Activated CD4-positive, alpha-beta T cell treated with anti-CD3 and anti-CD28 coated beads, Interleukin-2, amount 50 U/mL, for 24 hours (primary cell): Measurements from ENCODE around the gene CALD1.

ENCODE experiments used
- DNase-seq, 2 donors: peaks; one replicate each; pipeline ENCODE4 v3.0.0-alpha.2; 2020; ENCODE audit warnings: low read depth in 1 of 2, low spot score in 1 of 2

CALD1 gene

GRCh38 chr7:134827436-134827835, 48.0 kb downstream of the CALD1 start:
- DNase-seq: no peak

DNA sequence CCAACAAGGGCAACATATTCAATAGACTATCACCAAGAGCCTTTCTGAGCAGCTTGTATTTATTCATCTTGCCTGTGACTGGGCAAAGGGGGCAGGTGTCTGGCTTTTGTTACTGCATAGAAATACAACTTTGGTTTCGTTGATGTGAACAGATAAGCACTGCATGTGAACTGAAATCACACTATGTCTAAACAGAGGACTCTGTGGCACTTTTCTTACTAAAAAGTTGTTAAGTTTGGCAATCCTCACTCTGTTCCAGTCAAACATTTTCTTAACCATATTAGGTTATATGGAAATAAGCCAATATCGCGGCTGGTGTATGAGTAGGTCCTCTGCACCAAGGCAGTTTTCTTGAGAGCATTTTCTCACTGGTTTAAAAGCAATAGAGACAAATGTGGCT, 48.5 kb downstream of the CALD1 start:
- no peak for DNase-seq

- DNase-seq: no peak
Measured at GRCh38 chr7:134828361-134828760, 48.9 kb downstream of the CALD1 start.

GRCh38 chr7:134829380-134829986, 50.0 kb downstream of the CALD1 start:
- DNase-seq: no peak

DNA sequence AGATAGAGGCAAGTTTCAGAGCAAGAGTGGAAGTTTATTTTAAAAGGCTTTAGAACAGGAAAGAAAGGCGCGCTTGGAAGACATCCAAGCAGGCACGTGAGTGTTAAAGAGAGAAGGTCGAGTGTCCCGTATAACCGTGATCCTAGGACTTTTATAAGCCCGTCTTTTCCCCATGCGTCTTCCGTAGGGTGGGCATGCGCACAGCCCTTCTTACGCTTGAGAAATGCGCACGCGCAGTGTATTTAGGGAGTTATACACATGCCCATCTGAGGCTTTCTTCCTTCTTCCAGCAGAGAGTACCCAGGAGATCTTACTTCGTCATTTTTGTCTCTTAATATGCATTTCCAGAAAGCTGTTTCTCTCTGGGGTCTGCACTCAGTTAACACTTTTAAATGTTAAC, 52.4 kb downstream of the CALD1 start:
- no peak for DNase-seq

- DNase-seq: no peak
Measured at GRCh38 chr7:134832367-134832766, 52.9 kb downstream of the CALD1 start.

DNA sequence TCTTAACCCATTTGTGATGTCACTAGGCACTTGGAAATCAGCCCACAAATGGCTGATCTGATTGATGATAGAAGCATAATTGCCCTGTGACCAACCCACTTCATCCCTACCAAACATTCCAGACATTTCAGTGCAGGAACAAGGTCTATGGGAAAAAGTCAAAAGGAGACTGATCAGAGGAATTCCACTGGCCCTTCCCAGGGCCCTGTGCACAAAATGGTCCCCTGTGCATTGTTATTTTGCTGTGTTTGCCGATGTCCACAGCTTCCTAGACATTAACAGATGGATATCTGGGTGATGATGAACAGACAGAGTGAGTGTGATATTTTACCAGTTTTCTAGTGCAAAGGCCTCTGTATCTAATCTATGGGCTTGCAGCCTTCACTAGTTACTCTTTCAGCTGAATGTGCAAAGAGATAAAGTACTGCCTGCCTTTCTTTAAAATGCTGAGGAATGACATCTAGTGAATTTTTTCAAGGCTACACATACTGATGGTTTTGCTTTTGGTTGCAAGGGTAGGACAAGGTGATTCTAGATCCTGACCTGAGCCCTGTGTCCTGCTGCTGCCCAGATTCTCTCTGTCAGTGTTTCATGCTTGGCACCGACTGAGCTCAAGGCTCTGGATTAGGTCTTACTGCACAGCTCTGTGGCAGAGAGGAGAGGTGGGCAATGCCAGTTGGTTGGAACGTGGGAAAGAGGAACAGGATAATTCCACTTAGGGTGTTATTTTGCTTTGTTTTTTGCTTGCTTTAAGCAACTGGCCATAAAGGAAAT, 55.4 kb downstream of the CALD1 start:
- DNase-seq: no peak

DNA sequence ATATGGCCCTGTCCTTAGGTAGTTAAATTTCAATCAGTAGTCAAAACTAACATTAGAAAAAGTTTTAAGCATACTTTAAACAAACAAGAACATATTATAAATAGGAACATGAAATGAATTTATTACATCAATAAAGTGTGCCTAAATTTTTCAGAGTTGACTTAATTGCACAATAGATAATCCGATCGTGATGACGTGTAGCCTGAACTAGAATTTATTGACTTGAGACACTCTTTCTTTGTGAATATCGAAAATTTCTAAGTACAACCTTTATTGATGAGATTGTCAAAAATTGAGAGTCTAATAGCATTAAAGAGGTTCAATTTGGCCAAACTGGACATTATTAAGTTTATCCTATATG, 56.0 kb downstream of the CALD1 start:
- DNase-seq: no peak

DNA sequence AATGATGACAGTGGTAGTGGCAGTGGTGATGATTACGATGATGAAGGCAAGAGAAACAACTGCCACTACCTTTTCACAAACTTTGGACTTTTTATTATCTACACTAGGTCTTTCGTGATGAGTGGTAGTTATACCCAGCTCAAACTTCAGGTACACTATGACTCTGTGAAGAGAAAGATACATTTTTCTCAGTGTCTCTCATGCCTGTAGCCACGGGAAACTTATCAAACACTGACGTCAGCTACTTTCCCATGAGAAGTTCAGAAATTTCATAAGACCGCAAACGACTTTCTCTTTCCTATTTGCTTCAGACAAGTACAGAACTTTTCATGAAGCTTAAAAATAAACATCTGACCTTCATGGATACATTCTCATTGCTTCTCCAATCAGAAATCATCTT, 57.0 kb downstream of the CALD1 start:
- DNase-seq: no peak

DNA sequence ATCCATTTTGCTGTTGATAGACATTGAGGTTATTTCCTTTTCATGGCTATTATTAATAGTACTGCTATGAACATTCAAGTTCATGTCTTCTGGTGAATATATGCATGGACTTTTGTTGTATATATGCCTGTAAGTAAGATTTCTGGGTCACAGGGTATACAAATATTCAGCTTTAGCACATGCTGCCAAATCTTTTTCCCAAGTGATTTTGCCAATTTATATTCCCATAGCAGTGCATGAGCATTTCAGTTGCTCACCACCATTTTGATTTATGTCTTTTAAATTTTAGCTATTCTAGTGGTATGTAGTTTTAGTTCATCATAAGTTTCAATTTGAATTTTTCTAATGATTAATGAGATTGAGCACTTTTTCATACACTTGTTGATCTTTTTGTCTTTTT, 59.9 kb downstream of the CALD1 start:
- DNase-seq: no peak

- DNase-seq: no peak
Measured at GRCh38 chr7:134842062-134842461, 62.6 kb downstream of the CALD1 start.

DNA sequence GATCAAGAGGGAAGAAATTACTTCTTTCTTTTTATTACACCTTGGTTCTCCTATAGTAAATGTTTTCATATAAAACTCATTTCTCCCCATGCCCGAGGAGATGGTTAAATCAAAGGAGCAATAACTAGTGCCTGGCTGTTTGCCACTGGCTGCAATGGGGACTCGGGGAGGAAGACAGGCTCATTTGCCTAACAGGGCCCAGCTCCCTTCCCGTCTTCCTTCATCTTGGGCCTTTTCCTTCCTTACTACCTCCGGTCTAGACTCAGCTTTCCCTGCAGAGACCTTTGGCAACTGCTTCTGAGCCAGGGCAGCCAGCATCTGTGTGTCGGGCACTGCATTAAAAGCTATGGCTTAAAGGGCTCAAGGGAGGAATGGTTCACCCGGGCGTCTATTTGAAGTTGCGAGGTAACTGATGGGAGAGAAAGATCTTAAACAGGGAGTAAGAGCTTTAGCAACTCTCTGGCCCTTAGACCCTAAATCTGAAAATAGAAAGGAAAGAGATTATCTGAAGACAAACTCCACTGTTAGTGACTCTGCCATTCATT, 63.5 kb downstream of the CALD1 start:
- DNase-seq: no peak

DNA sequence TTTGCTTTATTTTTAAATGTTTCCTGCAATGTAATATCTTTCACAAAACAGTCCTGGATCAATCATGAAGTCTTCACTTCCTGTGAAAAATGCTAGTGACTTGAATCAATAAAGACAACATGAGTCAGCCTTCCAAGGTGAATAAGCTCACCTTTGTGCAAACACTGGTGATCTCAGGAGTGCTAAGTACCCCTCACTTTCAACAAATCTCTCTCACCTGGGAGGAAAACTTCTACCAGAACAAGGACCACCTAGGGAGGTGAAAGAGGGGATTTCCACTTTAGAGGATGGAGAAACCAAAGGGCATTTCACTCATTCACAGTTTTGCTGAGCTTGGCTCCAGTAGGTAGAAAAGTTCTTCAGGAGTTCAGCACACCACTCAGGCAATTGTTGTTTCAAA, 64.8 kb downstream of the CALD1 start:
- no peak for DNase-seq

DNA sequence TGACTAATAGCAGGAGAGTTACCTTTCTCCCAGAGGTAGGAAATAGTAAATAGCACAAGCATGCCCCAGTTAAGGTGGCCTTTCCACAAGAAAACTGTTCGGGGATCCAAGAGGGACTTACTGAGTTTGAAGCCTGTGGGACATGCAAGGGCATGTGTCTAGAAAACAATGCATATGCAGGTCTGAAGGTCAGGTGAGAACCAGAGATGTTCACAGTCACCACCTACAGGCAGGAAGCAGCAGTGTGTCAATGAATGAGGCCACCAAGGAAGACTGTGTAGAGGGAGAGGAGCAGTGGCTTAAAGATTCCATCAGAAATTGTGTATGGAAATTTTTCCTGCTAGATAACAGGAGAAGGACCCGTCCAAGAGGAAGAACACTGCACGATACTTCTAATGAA, 66.0 kb downstream of the CALD1 start:
- DNase-seq: no peak

DNA sequence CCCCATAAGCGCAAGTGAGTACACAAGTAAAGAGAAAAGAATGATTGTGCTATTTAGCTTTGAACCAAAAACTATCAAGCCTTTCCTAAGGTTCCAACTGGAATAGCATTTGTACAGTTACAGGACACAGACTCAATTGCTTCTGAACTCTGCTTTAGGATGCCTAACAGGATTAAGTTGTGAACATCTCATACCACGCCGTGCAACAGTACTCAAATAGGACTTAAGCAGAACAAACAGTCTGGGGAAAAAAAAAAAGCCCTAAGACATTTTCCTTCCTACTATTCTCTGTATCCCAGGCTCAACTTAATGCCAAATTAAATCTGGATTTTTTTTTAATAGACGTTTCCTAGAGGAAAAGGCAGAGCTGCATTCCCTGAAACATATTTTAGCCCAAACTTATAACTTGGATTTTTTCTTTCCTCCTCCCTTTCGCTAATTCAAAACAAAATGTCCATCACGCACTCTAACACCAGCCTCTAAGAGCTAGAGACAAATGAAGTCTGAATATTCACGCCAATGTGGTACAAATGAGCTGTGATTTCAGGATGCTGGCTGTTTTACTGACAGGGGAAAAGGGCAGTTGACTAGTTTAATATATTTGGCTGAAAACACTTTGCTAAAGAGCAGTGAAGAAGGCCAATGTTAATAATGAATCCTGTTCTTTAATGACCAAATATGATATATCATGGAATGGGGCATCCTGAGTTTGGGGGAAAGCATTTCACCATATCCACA, 68.6 kb downstream of the CALD1 start:
- DNase-seq: no peak

DNA sequence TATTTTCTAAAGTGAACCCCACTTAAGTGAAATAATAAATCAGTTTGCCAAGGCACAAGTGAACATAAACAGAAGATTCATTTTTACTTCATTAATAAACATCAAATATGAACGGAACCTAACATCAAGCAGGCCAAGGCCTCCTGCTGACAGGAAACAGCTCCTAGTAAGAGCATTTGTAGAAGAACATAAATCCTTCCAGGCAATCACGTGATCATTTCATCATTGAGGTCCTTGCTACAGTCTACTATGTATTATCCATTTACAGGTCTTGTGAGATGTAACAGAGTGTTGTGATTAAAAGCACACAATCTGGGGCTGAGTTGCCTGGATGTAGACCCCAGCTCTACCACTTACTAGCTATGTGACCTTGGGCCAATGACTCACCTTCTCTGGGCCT, 70.6 kb downstream of the CALD1 start:
- no peak for DNase-seq

DNA sequence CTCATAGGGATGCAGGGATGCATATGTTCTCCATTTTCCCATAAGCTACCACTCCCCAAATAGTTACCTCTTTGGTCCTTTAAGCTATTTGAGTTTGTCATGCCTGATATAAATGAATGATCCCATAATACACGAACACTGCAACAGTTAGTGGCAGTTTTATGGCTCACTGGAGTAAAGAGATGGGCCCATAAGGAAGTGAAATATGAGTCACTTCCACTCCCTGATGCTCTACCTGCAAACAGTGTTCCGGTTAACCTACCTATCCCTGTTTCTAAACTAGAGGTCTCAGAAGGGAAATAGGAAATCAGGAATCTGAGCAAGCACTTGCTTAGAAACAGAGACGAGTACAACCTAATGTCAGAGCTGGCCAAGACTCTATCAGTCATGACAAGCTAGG, 71.7 kb downstream of the CALD1 start:
- DNase-seq: no peak

DNA sequence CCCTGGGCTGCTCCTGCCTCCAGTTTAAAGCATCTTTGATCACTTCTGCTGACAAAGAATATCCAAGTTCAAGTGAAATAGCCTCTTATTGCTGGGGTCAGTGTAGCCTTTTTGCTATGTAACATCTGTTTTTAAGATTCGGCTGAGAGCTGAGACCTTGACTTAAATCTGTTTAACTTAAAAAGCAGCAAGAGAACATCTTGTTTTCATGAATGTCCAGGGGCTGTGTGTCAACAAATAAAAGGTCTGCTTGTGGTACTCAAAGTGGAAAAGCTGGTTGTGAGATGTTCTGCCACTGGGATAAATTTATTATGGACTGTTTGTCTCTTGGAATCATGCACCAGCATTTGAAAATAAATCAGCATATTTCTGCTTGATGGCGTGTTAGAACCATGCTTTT, 73.2 kb downstream of the CALD1 start:
- DNase-seq: no peak

DNA sequence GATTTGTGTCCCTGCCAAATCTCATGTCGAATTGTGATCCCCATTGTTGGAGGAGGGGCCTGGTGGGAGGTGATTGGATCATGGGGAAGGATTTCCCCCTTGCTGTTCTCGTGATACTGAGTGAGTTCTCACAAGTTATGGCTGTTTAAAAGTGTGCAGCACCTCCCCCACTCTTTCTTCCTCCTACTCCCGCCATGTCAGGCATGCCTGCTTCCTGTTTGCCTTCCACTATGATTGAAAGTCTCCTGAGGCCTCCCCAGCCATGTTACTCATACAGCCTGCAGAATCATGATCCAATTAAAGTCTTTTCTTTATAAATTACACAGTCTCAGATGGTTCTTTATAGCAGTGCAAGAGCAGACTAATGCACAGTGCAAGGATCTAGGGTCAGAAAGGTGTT, 75.4 kb downstream of the CALD1 start:
- DNase-seq: no peak

GRCh38 chr7:134855442-134855841, 76.0 kb downstream of the CALD1 start:
- DNase-seq: no peak

DNA sequence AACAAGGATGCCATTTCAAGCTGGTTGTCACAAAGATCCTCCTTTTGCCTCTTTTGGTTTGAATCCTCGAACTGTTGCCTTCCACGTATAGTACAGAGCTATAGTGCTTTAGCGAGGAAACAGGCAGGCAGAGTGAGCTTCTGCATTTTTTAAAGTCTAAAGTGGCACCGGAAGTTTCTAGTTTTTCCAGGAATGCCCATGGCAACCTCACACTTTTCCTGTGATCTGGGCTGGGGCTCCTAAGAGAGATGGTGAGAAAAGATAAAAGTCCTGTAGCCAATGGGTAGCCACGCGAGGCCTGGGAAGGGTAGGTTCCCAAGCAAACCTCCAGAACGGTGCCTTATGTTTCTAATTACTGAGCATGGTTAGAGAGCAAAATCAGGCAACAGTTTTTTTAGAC, 76.7 kb downstream of the CALD1 start:
- no peak for DNase-seq

DNA sequence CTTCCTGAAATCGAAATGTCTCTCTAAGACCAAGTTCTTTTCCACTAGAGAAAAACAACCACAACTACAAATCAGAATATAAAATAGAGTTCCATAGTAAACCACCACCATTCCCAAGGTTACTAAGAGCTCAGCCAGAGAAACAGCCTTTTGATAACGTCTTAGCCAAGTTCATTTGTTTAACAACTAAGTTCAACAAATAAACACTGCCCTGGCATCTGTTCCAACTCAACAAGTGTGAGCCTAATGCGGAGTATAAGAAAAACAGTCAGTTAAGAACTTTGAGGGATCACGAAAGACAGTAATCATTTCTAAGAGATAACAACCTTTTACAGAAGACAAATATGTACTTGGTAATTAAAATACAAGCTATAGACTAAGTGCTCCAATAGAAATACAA, 77.3 kb downstream of the CALD1 start:
- DNase-seq: no peak
